Adrenal gland (tissue), 12 donors: ENCODE results near the gene SLX4. TPM values are rescaled to one million over a fixed set of nuclear protein-coding genes. Genes with fewer than 3 reads are reported as not detected.

Experiments
- DNase-seq, 7 donors: peaks; one replicate each; pipeline ENCODE4 v3.0.0-alpha.2; 2019 to 2020
- H3K27ac ChIP-seq, 5 donors: fragments of 200-600 bp; sonication (generic) in 4 of 5; 1 replicate in 3 of 5; 2 replicates in 2 of 5; pipeline versions ENCODE4 v1.5.1 to v1.8.0; 2016 to 2020; ENCODE audit warnings: mild to moderate bottlenecking in 1 of 5
- H3K27me3 ChIP-seq: fragments of 200-600 bp; 2 replicates; pipeline ENCODE4 v1.8.0; 2021
- H3K36me3 ChIP-seq, 2 donors: fragments of 200-600 bp; replicated peaks in 1 of 2; 1 replicate in 1 of 2; 2 replicates in 1 of 2; pipeline versions ENCODE4 v1.5.1 to v1.8.0; 2018 to 2022
- H3K4me1 ChIP-seq, 2 donors: fragments of 200-600 bp; replicated peaks in 1 of 2; 1 replicate in 1 of 2; 2 replicates in 1 of 2; pipeline versions ENCODE4 v1.5.1 to v1.8.0; 2018 to 2021
- H3K4me3 ChIP-seq, 4 donors: fragments of 200-600 bp; sonication (generic) in 3 of 4; one replicate each; pipeline ENCODE4 v1.5.1; 2016 to 2018
- H3K9me3 ChIP-seq, 3 donors: fragments of 200-600 bp; sonication (generic) in 1 of 3; replicated peaks in 1 of 3; 1 replicate in 2 of 3; 2 replicates in 1 of 3; pipeline versions ENCODE4 v1.5.1 to v1.8.0; 2016 to 2021
- POLR2A ChIP-seq, 2 donors: fragments of 450-650 bp; IDR thresholded peaks; one replicate each; pipeline ENCODE4 v1.6.1; 2017; ENCODE audit warnings: antibody characterized with exemption in 2 of 2, mild to moderate bottlenecking in 2 of 2, moderate library complexity in 1 of 2
- WGBS, 4 donors: extraction: QIAGEN DNeasy Blood & Tissue Kit in 2 of 4; methylation state at CpG; one replicate each; pipeline versions ENCODE4 v1.1.5 to v1.1.7; 2013 to 2017; 5-methylcytosine and 5-hydroxymethylcytosine counted together
- intact Hi-C, 2 donors: fragments of 100-400 bp; cut with DNase I; formaldehyde crosslinking; loops; one replicate each; pipeline versions ENCODE4 v1.14.1 to v1.15.0; 2022 to 2023
- polyA plus RNA-seq, 3 donors: library from polyadenylated mRNA; stranded (reverse); fragments of 200-250 nt in 2 of 3; fragments of 350-450 nt in 1 of 3; fragmentation: Illumina TruSeq in 1 of 3; extraction: RNeasy Lipid Tissue Mini Kit (QIAGEN cat#74804) in 1 of 3; gene quantifications; one replicate each; pipeline ENCODE4 v1.2.3, GENCODE V29; 2013 to 2014
- total RNA-seq, 9 donors: library from RNA; depleted of rRNA in 4 of 9; stranded (reverse); fragments of >200 nt in 4 of 9; fragments of 120-200 nt in 1 of 9; fragmentation: NEBNext Ultra II Directional in 1 of 9; extraction: Animal tissue kit (Norgen Biotek cat#: 25700) in 1 of 9; gene quantifications; one replicate each; pipeline versions ENCODE4 v1.1.0 to v1.2.4, GENCODE V29; 2013 to 2023
- TF ChIP-seq, protein P1 (sequence below), 6 experiments: fragments of 450-650 bp in 4 of 6; fragments of 200-600 bp in 2 of 6; sonication (generic) in 1 of 6; IDR thresholded peaks; 1 replicate in 5 of 6; 2 replicates in 1 of 6; pipeline versions ENCODE4 v1.5.1 to v1.8.0; 2016 to 2021; ENCODE audit warnings: antibody characterized with exemption in 6 of 6, mild to moderate bottlenecking in 2 of 6, moderate library complexity in 1 of 6
- donor health status: healthy with polysubstance abuse.
- donor health status: Bipolar disorder and iron deficiency.
- donor health status: DM: yes; HTN: yes; CAD: no.
- donor health status: DM: no; HTN: no; CAD: no.
- donor health status: DM: no; HTN: no; CAD: no.
- donor health status: DM: yes; HTN: yes; CAD: no.

The SLX4 gene
- total and polyA plus RNA-seq, 12 donors: 1.7 to 8.2 (median 4.2) TPM

DNA sequence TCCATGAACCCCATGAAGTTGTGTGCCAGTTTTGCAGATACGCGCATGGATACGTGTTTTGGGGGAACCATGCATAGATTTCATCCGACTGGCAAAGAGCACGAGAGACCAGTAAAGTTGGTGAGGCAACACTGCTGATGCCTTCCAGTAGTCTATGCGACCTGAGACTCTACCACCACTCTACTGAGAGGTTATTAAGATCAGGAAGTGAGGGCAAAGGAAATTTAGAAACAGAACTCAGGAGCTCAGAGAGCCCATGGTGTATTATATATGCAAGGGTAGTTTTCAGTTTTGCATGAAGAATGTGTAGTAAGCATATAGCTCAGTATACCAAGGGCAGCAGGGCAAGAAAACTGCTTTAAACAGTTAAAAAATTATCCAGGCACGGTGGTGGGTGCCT is 4.2 kb downstream of the SLX4 start:
- Histone ChIP-seq H3K27me3 (no peaks in the 10 kb centered on the region), H3K4me3 (no peak overlapping the region), H3K27ac (no peak overlapping the region), H3K4me1 (peaks cover 3 to 7% of the 10 kb centered on the region in 2 donors), H3K36me3 (no peaks in the 10 kb centered on the region), H3K9me3 (no peaks in the 10 kb centered on the region)
- intact Hi-C loops: no loop called here
- no peak for TF ChIP-seq POLR2A (IDR thresholded peaks at IDR 0.05)
- TF ChIP-seq, protein P1, sequence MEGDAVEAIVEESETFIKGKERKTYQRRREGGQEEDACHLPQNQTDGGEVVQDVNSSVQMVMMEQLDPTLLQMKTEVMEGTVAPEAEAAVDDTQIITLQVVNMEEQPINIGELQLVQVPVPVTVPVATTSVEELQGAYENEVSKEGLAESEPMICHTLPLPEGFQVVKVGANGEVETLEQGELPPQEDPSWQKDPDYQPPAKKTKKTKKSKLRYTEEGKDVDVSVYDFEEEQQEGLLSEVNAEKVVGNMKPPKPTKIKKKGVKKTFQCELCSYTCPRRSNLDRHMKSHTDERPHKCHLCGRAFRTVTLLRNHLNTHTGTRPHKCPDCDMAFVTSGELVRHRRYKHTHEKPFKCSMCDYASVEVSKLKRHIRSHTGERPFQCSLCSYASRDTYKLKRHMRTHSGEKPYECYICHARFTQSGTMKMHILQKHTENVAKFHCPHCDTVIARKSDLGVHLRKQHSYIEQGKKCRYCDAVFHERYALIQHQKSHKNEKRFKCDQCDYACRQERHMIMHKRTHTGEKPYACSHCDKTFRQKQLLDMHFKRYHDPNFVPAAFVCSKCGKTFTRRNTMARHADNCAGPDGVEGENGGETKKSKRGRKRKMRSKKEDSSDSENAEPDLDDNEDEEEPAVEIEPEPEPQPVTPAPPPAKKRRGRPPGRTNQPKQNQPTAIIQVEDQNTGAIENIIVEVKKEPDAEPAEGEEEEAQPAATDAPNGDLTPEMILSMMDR (IDR thresholded peaks at IDR 0.05): no peak
- 89 to 91% (median 90%) methylated on average over 7 of the region's 7 CpGs for WGBS, 4 donors
- no peak for DNase-seq

DNA sequence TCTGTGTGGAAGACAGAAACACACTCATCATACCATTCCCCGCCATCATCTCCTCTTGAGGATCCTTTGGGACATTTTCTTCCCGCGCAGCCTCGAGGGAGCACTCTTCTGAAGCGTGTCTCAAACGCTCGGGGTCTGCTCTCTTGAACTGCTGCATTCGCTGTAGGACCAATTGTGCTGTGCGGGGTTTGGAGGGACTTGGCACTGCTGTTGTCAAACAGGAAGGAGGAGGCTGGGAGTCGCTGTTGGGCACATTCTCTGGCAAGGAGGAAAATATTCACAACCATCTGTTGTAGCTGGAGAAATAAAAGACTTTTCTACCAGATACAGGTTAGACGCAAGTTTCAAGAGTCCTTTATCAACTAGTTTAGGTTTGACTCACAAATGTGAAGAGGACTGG is 5.0 kb downstream of the SLX4 start:
- TF ChIP-seq POLR2A (IDR thresholded peaks at IDR 0.05): no peak
- TF ChIP-seq, protein P1 (IDR thresholded peaks at IDR 0.05): no peak
- Histone ChIP-seq H3K36me3 (no peaks in the 10 kb centered on the region), H3K4me3 (no peak overlapping the region), H3K27ac (no peak overlapping the region), H3K27me3 (no peaks in the 10 kb centered on the region), H3K9me3 (no peaks in the 10 kb centered on the region), H3K4me1 (peaks cover 0 to 6% of the 10 kb centered on the region in 2 donors)
- DNase-seq: no peak
- WGBS, 4 donors: 89 to 97% (median 92%) methylated on average over 11 of the region's 11 CpGs
- intact Hi-C loops: no loop called here

DNA sequence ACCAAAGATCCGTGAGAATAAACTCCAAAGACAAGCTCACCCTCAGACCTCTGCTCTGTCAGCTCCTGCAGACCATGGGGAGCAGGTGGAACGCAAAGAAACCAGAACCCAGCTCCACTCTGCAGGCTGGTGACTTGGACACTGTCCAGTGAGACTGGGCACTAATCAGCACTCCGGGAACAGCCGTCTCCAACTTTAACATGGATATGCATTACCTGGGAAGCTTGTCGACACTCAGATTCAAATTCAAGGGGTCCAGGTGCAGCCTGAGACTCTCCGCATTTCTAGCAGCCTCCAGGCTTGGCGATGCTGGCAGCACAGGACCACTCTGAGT is 9.1 kb downstream of the SLX4 start:
- H3K36me3 ChIP-seq: peaks cover 0 to 6% of the 10 kb centered on the region in 2 donors
- H3K4me3 ChIP-seq: no peak overlapping the region
- no peaks in the 10 kb centered on the region for H3K4me1 ChIP-seq
- no peaks in the 10 kb centered on the region for H3K9me3 ChIP-seq
- no peak for DNase-seq
- TF ChIP-seq, protein P1 (IDR thresholded peaks at IDR 0.05): no peak
- no peak for TF ChIP-seq POLR2A (IDR thresholded peaks at IDR 0.05)
- H3K27ac ChIP-seq: no peak overlapping the region
- intact Hi-C loops: no loop called here
- H3K27me3 ChIP-seq: no peaks in the 10 kb centered on the region
- WGBS, 4 donors: 85 to 95% (median 92%) methylated on average over 4 to 7 of the region's 7 CpGs

DNA sequence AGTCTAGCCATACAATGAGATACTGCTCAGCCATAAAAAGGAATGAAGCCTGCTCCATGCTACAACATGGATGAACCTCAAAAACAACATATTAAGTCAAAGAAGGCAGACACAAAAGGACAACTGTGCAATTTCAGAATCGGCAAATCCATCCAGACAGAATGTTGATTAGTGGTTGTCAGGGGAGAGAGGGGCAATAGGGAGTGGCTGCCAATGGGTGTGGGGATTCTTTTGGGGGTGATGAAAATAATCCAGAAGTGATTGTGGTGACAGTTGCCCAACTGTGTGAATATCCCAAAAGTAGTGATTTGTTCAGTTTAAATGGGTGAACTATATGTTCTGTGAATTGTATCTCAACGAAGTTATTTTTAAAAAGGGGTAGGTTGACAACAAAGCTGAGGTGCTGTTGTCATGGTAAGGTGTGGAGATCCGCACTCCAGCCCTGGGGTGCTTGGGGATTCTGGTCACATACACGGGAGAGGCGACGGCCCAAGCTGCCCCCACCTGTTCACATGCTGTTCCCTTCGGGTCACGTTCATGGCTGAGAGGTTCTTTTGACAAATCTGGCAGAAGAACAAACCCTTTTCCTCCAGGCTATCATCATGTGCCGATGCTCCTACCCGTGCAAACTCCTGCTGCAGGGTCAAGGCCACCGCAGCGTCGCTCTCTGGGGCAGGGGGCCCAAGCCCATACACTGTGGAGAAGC is 9.6 kb downstream of the SLX4 start:
- Histone ChIP-seq H3K4me1 (no peaks in the 10 kb centered on the region), H3K27ac (no peak overlapping the region), H3K27me3 (no peaks in the 10 kb centered on the region), H3K9me3 (no peaks in the 10 kb centered on the region), H3K36me3 (peaks cover 0 to 6% of the 10 kb centered on the region in 2 donors), H3K4me3 (no peak overlapping the region)
- WGBS, 4 donors: 82 to 92% (median 84%) methylated on average over 11 to 13 of the region's 13 CpGs
- no peak for TF ChIP-seq POLR2A (IDR thresholded peaks at IDR 0.05)
- TF ChIP-seq, protein P1 (IDR thresholded peaks at IDR 0.05): no peak
- no peak for DNase-seq
- intact Hi-C loops: no loop called here
